DND-41 (cell line): Measurements from ENCODE around the gene TP63.

Experiments used
- CTCF ChIP-seq: IDR thresholded peaks from 2 replicates; pipeline ENCODE4 v1.5.1; 2012; ENCODE audit warnings: borderline replicate concordance, low read length, moderate library complexity, mild to moderate bottlenecking; ENCODE audit not compliant: poor library complexity, severe bottlenecking; ENCODE audit errors: extremely low read depth
- EZH2 ChIP-seq: IDR thresholded peaks from 3 replicates; pipeline ENCODE4 v1.6.1; 2012; ENCODE audit warnings: borderline replicate concordance, low read depth, mild to moderate bottlenecking, moderate library complexity, low read length, inconsistent platforms; ENCODE audit not compliant: severe bottlenecking

- no peak for TF ChIP-seq CTCF
- TF ChIP-seq EZH2, result no peak
Observed at GRCh38 chr3:189900578-189900977, 269.4 kb downstream of the TP63 start.
